ENCODE results near the gene KIF6.

- TF ChIP-seq CTCF (IDR thresholded peaks at IDR 0.05): no peak
- no peak for TF ChIP-seq POLR2A (IDR thresholded peaks at IDR 0.05)
These were observed 39.8 kb downstream of the KIF6 start for GRCh38 chr6:39685489-39685826.
